GM21717 (cell line): Measurements from ENCODE around the gene ZSCAN22.
"Not testable (repeated sequence)": the region's sequence is repeated elsewhere in the genome, so short reads cannot be mapped to it uniquely, and the experiment has no call there.

ENCODE experiments used
- ATAC-seq: cut with Tn5 transposase; IDR thresholded peaks from one replicate; pipeline ENCODE4 v1.9.1; 2021; ENCODE audit warnings: mild to moderate bottlenecking, moderate library complexity; ENCODE audit not compliant: unreplicated experiment

Gene ZSCAN22

DNA sequence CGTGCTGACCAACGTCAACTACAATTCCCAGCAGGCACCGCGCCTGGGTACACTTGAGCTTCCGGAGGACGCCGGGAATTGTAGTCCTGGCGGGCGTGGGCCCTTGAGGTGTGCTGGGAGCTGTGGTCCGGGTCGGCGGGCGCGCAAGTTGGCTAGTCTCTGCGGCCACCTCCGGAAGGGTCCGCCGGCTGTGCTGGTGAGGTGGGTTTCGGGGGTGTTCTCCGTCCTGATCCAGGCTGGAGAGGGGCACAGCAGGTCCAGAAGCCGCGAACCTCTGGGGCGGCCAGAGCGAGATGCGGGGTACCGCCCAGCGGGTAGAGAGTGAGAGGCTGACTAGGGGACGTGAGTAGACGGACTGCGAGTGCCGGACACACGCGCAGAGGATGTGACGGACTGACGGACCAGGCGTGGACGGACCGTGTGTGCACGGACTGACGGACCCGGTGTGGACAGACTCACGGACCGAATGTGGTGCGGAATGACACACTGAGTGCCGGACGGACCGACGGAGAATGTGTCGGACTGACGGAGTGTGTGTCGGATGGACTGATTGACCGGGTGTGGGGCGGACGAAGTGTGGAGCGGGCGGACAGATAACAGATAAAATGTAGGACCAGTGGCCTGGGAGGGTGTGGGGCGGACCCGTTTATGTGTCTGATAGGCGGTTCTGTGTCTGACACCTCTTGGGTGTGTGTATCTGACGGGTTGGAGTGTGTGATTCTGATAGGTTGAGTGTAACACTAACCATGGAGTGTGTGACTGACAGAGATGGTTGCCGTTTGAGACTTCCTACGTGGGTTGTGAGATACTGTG lies at the start of gene ZSCAN22:
Gene ZSCAN22 (plus strand): TSS at position 81 of the 813 bp plus-strand sequence. CDS start 7,809 bp downstream, outside the sequence.
- peak; percentile 76 for ATAC-seq

DNA sequence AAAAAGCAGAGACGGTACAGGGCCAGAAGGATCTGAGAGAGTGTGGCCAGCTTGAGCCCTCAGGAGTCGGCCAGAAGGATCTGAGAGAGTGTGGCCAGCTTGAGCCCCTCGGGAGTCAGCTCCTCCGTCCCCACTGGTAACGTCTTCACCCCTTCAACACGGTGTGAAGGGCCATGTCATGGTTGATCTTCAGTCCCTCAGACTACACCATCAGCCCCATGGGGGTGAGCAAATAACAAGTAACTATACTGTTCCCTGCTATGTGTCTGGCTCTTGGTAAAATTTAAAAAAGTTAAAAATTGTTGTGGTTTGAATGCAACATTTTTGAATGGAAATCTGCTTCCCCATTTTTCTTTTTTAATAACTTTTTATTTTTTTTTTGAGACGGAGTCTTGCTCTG lies 49.6 kb upstream of the ZSCAN22 start:
- no peak for ATAC-seq

DNA sequence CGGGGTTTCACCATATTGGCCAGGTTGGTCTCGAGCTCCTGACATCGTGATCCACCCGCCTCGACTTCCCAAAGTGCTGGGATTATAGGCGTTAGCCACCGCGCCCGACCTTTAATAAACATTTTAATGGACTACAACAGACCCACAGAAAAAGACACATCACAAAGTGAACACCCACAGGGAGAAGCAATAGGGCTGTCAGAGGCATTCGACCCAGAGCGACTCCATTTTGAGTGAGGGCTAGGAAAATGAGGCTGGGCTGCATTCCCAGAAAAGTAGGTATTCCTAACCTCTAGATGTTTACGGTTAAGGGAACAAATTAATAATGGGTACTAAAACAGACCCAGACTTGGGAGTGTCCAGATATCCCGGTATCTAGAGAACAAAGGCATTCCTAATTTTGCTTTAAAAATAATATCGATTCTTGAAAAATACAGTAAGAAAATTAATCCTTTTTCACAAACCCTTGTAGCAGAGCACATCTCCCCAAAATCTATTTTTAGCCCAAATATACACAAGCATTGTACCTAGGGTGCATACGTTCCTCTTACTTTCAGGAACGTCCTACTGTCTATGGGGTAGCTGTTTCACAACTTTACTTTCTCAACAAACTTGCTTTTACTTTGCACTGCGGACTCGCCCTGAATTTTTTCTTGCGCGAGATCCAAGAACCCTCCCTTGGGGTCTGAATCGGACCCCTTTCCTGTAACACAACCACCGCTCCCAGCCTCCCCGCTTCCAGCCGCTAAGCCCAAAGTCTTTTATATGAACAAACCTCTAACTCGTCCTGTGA lies 48.9 kb upstream of the ZSCAN22 start:
- ATAC-seq: no peak

DNA sequence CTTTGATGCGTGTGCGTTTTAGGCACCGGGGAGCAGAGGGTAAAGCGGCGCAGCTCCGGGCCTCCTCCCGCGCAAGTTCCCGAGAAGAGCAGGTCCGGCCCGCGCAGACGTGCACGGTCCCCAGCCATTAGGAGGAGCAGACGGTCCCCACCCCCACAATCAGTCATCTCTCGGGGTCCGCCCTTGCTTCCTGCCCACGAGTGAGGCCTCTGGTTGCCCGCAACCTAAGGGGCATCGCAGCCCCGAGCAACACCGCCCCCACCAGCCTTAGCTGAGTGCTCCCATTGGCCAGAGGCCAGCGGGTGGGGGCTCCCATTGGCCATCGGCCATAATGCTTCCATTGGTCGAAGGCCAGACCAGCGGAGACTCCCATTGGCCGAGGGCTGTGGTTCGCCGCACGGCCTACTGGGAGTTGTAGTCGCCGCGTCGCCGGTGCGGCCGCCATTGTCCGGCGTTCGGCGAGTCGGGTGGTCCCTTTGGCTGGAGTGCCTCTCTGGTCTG lies 48.2 kb upstream of the ZSCAN22 start, which contains the start of gene ZNF8:
Gene ZNF8 (plus strand): TSS at position 415 of the 501 bp plus-strand sequence. CDS start 127 bp downstream, outside the sequence.
- peak; percentile 89 for ATAC-seq

DNA sequence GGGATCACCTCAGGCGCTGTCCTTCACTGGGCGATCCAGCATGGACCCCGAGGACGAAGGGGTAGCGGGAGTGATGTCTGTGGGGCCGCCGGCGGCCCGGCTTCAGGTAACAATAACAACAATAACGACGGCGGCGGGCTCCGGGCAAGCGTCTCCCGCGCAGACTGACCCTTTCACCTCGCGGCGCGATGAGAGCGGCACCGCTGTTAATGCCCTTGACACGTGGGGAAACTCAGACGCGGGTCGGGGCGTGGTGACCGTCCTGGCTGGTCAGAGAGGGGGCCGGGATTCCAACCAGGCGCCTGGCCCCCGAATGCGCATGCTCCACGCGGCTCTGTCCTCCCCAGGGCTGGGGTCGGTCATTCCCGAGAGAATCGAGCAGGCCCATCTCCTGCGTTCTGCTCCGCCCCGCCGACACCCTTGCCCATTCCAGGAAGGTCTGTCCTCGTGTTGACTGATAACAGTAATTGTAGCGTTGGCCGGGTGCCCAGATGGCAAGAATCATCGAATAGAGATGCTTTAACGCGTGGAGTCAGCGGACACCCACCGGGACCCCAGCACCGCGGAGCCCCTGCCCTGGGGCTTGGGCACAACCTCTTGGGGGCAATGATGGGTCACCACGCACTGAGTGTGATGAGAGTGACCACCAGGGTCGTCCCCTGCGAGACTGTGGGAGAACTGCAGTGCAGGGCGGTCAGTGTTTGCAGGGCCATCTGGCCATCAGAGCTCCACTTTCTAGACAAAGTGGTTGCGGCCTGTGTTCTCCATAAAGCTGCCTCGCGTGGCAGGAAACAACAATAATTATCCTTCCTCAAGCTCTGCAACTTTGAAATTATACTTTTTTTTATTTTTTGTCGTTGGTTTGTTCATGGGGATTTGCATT lies 47.5 kb upstream of the ZSCAN22 start:
- peak; percentile 44 for ATAC-seq

DNA sequence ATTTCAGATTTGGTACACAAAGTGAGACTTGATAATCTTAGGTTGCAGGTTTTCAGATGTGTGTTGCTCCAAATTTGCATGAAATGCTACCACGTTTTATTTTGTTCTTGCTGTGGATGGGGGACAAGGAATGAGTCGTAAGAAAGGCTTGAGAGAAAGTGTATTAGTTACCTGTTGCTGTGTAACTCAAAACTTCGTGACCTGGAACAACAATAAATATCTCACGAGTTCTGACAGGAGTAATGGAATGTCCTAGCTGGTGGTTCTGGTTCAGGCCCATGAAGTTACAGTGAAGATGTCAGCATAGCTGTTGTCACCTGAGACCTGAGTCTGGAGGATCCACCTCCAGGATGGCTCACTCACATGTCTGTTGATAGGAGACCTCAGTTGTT lies 46.9 kb upstream of the ZSCAN22 start:
- ATAC-seq: no peak

DNA sequence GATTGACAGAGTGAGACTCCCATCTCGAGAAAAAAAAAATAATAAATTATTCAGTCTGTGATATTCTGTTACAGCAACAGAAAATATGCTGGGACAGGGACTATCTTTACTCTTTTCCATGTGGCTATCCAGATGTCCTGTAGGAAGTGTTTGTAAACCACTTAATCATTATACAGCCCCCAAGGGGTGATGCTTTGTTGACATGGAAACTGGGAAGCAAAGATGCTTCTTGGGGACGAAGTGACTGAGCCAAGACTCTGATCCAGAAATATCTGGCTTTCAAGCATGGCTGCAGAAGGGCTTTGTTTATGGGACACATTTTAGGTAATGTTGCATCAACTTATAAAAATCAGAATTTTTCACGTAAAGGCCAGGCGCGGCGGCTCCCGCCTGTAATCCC lies 42.6 kb upstream of the ZSCAN22 start:
- no peak for ATAC-seq

DNA sequence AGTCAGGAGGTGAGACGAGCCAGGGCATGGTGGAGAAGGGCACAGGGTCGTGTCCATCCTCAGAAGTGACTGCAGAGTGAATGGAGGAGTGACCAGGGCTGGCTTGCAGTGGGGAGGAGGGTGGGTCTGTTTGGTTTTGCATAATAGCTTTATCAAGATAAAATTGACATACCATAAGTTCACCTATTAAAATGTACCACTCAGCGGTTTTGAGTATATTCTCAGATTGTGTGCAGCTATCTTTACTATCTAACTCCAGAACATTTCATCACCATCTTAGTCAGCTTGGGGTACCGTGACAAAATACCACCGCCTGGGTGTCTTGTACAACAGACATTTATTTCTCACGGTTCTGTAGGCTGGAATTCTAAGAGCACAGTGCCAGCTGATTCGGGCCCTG lies 34.9 kb upstream of the ZSCAN22 start:
- ATAC-seq: no peak

DNA sequence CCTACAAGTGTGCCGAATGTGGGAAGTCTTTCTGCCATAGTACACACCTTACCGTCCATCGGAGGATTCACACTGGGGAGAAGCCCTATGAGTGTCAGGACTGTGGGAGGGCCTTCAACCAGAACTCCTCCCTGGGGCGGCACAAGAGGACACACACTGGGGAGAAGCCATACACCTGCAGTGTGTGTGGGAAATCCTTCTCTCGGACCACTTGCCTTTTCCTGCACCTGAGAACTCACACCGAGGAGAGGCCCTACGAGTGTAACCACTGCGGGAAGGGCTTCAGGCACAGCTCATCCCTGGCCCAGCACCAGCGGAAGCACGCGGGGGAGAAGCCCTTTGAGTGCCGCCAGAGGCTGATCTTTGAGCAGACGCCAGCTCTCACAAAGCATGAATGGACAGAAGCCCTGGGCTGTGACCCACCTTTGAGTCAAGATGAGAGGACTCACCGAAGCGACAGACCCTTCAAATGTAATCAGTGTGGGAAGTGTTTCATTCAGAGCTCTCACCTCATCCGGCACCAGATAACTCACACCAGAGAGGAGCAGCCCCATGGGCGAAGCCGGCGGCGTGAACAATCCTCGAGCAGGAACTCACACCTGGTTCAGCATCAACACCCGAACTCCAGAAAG lies 31.9 kb upstream of the ZSCAN22 start:
- no peak for ATAC-seq

DNA sequence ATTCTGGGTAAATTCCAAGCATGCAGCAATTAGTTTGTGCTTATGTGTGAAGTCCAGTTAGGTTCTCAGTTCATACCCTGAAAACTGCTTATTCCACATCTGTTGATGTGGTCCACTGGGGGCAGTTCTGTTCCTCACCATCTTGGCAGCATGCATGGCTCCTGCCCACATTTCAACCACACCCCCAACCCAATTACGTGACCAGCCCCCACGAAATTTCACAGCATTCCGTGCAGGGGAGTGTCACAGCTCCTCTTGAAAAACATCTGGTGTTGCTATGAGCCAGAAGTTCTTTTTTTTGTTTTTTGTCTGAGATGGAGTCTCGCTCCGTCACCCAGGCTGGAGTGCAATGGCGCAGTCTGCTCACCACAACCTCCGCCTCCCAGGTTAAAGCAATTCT lies 30.7 kb upstream of the ZSCAN22 start:
- ATAC-seq: no peak

DNA sequence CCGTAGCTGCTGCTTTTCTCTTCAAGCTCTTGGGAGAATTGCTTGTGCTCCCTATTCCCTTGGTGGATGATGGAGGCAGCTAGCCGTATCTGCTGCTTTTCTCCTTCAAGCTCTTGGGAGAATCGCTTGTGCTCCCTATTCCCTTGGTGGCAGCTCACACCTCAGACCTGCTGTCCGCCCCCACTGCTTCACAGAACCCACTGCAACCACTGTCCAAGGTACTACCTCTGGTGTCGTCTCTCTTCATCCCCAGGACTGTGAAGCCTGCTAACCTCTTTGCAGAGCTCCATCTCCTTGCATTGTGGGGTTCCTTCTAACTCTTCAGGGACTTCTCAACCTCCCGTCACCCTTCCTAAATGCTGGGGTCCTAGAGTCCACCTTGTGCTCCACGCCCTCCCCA lies 26.2 kb upstream of the ZSCAN22 start:
- no peak for ATAC-seq

DNA sequence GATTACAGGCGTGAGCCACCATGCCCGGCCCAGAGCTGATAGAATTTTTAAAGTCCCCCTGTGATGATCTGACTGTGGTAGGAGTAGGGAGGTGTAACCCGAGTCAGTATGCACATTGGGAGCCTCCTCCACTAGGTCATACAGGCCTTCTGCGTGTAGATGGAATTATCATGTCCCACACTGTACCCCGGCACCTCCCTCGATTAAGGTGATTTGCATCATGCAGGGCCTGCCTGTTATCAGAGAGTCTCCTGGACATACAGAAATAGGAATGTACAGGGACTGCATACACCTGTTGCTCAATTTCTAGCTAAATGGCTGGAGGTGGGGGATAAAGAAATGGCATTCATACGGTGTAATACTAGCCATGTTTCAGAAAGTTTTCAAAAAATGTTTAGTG lies 22.5 kb upstream of the ZSCAN22 start:
- no peak for ATAC-seq

DNA sequence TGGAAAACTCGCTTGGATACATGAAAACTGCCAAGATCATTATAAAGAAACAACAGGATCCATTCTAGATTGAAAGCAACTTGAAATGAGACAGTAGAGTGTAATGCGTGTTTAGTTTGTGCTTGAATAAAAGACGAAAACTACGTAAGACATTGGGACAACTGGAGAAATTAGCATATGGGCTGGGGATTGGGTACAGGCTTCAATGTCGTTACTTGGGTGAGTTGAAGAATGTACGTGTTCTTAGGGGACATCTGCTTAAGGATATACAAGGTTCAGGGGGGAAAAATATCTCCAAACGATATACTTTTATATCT lies 22.1 kb upstream of the ZSCAN22 start:
- peak; percentile 14 for ATAC-seq

DNA sequence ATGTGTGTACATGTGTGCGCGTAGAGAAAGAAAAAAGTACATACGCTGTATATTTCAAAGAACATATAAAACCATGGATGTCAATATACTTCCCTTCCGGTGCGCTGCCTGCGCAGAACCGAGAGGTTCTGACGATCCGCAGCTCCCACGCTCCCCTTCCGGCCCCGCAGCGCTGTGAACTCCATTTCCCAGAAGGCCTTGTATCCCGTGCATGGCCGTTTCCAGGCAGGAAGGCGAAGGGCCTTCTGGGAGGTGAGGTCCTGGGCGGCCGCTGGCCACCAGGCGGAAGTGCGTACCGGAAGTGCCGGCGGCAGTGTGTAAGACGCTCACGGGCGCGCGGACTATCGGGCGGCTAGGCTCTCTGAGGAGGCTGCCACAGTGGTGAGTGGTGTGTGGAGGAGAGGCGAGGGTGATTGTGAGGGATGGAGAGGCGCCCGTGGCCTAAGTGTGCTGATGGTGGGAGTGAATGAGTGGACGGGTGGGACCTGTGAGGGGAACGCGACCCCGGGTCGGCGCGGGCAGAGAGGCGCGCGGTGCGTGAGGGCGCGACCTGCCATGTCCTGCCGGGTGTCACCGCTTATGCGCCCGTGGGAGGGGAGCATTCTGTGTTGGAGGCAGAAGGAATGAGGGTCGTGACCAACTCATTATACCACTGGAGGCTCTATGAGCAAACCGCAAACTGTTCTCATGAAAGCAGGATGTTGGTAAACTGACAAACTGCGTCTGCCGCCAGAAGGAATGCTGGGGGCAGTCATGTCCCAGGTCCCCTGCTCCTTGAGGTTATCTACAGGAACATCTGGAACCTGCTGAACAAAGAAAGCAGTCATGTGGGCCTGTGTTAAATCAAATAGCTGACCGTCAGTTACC lies 21.5 kb upstream of the ZSCAN22 start, which contains the start of gene ERVK3-1:
Gene ERVK3-1 (plus strand): TSS at position 313 of the 867 bp plus-strand sequence. CDS start 6,792 bp downstream, outside the sequence.
- ATAC-seq: peak; percentile 82

DNA sequence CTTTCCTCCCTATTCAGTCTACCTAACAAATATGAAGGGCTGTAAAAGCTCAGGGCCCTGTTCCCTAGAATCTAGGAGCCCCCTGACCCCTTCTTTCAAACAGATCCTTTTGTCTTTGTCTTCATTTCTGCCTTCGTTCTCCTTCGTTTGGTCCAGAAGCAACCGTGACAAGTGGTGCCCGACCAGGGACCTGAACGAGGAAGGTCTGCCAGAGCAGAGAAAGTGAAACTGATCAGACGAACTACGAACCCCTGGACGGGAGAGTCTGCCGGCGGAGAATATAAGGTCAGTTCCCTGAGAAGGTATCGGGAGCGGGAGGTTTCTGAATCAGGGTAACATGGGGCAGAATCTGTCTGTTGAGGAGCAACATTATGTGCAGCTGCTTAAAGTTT lies 20.9 kb upstream of the ZSCAN22 start:
- ATAC-seq: no peak

DNA sequence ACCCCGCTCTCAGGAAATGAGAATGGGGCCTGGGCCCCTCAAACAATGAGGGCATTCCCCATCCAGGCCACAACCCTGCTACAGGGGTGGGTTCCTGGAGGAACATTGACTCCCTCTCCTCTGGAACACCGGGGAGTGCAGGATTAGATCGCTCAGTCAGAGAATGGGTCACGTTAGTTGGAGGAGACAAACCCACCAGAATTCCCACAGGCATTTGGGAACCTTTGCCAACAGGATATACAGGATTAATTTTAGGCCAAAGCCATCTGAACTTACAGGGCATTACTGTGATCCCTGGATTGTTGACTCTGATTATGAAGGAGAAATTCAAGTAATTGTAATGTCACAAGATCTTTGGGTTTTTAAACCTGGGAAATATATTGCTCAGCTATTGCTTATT lies 19.1 kb upstream of the ZSCAN22 start:
- ATAC-seq: no peak

DNA sequence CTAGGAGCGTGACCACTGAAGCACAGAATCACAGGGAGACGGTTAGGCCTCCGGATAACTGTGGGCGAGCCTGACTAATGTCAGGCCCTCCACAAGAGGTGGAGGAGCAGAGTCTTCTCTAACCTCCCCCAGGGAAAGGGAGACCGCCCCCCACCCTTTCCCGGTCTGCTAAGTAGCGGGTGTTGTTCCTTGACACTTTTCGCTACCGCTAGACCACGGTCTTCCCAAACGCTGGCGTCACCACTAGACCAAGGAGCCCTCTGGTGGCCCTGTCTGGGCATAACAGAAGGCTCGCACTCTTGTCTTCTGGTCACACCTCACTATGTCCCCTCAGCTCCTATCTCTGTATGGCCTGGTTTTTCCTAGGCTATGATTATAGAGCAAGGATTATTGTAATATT lies 16.1 kb upstream of the ZSCAN22 start:
- not testable (repeated sequence) for ATAC-seq

DNA sequence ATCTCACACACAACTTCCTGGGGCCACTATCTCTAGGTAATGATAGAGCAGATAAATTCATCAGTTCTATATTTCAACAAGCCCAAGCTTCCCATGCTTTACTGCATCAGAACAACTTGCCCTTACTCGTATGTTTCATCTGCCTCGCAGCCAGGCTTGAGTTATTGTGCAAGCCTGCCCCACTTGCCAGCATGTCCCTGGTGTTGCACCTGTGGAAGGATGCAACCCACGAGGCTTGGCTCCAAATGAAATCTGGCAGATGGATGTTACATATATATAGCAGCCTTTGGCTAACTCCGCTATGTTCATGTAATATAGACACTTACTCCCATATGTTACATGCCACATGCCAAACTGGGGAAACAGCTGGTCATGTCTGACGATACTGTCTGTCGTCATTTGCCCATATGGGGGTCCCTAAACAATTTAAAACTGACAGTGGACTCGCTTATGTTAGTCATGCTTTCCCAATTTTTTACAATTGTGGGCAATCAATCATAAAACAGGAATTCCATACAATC lies 15.4 kb upstream of the ZSCAN22 start:
- ATAC-seq: no peak

DNA sequence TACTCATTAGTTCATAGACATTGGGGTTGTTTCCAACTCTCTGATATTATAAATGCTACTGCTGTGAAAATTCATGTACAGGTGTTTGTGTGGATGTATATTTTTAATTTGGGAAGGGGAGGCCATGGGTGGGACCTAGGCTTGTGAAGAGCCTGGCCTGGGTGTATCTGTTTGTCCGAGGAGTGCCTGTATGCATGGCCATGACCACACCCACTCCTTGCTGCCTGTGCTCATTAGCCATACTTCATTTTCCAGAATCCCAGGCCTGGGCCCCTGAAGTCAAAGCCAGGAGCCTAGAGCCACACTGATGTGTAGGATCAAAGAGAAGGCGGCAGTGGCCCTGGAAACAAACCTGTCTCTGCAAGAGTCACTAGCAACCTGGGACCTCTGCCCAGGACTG lies 11.2 kb upstream of the ZSCAN22 start:
- ATAC-seq: no peak
